Activated CD8-positive, alpha-beta T cell treated with anti-CD3 and anti-CD28 coated beads for 36 hours (primary cell): ENCODE results near the gene TBX4. TPM values are rescaled to one million over a fixed set of nuclear protein-coding genes. Genes with fewer than 3 reads are reported as not detected.

Experiments used
- ATAC-seq: fragments of 200-7000 bp; cut with Tn5 transposase; one replicate; pipeline ENCODE4 v1.10.0; 2021; ENCODE audit warnings: mild to moderate bottlenecking, moderate library complexity
- CTCF ChIA-PET: fragments of 350-600 bp; sonication (Branson Sonifier 250); formaldehyde crosslinking; loops from one replicate; lab custom pipeline; 2021; ENCODE audit warnings: antibody characterized with exemption; lab: Charles Lee
- POLR2A ChIA-PET: fragments of 350-600 bp; sonication (Branson Sonifier 250); formaldehyde crosslinking; loops from one replicate; lab custom pipeline; 2021; ENCODE audit warnings: antibody characterized with exemption; lab: Charles Lee
- DNase-seq: peaks from one replicate; pipeline ENCODE4 v3.0.0-alpha.2; 2020
- H3K27ac Mint-ChIP-seq: one replicate; pipeline ENCODE4 v1.8.0; 2021; ENCODE audit warnings: mild to moderate bottlenecking, mixed read lengths
- H3K27me3 Mint-ChIP-seq: one replicate; pipeline ENCODE4 v1.8.0; 2021; ENCODE audit warnings: mixed read lengths
- H3K36me3 Mint-ChIP-seq: one replicate; pipeline ENCODE4 v1.8.0; 2021; ENCODE audit warnings: low read depth, mixed read lengths
- H3K4me1 Mint-ChIP-seq: one replicate; pipeline ENCODE4 v1.8.0; 2021; ENCODE audit warnings: low read depth, mixed read lengths
- H3K4me3 Mint-ChIP-seq: one replicate; pipeline ENCODE4 v1.8.0; 2021; ENCODE audit warnings: mild to moderate bottlenecking, moderate library complexity, mixed read lengths
- H3K9me3 Mint-ChIP-seq: one replicate; pipeline ENCODE4 v1.8.0; 2021; ENCODE audit warnings: mixed read lengths
- CTCF ChIP-seq: fragments of 200-600 bp; IDR thresholded peaks from one replicate; pipeline ENCODE4 v1.8.0; 2022; ENCODE audit warnings: antibody characterized with exemption, mild to moderate bottlenecking
- intact Hi-C: fragments of 100-400 bp; cut with micrococcal nuclease; formaldehyde crosslinking; loops from one replicate; pipeline ENCODE4 v1.10.0; 2022
- total RNA-seq, 2 experiments: library from RNA; stranded (reverse); gene quantifications; one replicate each; pipeline ENCODE4 v1.2.3, GENCODE V29; 2021

Gene TBX4
- total RNA-seq, 2 experiments from 2014 or later = not detected

- intact Hi-C loops = loop anchor here (5.0 kb wide), 1 partner anchor 52 kb away; no protein-coding TSS in a partner anchor
- ATAC-seq = no peak
- H3K4me1 Mint-ChIP-seq = peaks cover 21% of the 10 kb centered on the region
- POLR2A ChIA-PET = no interaction called here
- no peak for DNase-seq
- H3K36me3 Mint-ChIP-seq = no peaks in the 10 kb centered on the region
- no peak for TF ChIP-seq CTCF
- H3K4me3 Mint-ChIP-seq = no peak overlapping the region
- H3K9me3 Mint-ChIP-seq = no peaks in the 10 kb centered on the region
- H3K27ac Mint-ChIP-seq = no peak overlapping the region
- CTCF ChIA-PET = interaction anchor here (0.7 kb wide), 1 partner anchor 12 kb away, joined by 3 read pairs; no protein-coding TSS in a partner anchor
- peaks cover 71% of the 10 kb centered on the region for H3K27me3 Mint-ChIP-seq
These were observed 2.4 kb downstream of the TBX4 start for GRCh38 chr17:61454381-61455323.

GRCh38 chr17:61455324-61456060 lies 3.3 kb downstream of the TBX4 start:
- ATAC-seq = no peak
- no peak overlapping the region for H3K27ac Mint-ChIP-seq
- ChIA-PET POLR2A (no interaction called here), CTCF (no interaction called here)
- intact Hi-C loops = no loop called here
- no peaks in the 10 kb centered on the region for H3K36me3 Mint-ChIP-seq
- H3K4me1 Mint-ChIP-seq = peaks cover 21% of the 10 kb centered on the region
- TF ChIP-seq CTCF = no peak
- H3K9me3 Mint-ChIP-seq = no peaks in the 10 kb centered on the region
- peaks cover 75% of the 10 kb centered on the region for H3K27me3 Mint-ChIP-seq
- no peak for DNase-seq
- no peak overlapping the region for H3K4me3 Mint-ChIP-seq

- H3K27me3 Mint-ChIP-seq = peaks cover 77% of the 10 kb centered on the region
- CTCF ChIA-PET = interaction anchor here (0.6 kb wide), 1 partner anchor 17 kb away, joined by 3 read pairs; no protein-coding TSS in a partner anchor
- POLR2A ChIA-PET = no interaction called here
- H3K36me3 Mint-ChIP-seq = no peaks in the 10 kb centered on the region
- H3K4me3 Mint-ChIP-seq = no peak overlapping the region
- H3K27ac Mint-ChIP-seq = no peak overlapping the region
- TF ChIP-seq CTCF = no peak
- no peaks in the 10 kb centered on the region for H3K9me3 Mint-ChIP-seq
- H3K4me1 Mint-ChIP-seq = peaks cover 27% of the 10 kb centered on the region
- DNase-seq (no peak), ATAC-seq (no peak)
- intact Hi-C loops = no loop called here
These were observed 3.9 kb downstream of the TBX4 start for GRCh38 chr17:61456061-61456681.

- H3K27me3 Mint-ChIP-seq = peaks cover 79% of the 10 kb centered on the region
- H3K36me3 Mint-ChIP-seq = no peaks in the 10 kb centered on the region
- no peaks in the 10 kb centered on the region for H3K9me3 Mint-ChIP-seq
- peak; percentile 27 for DNase-seq
- H3K27ac Mint-ChIP-seq = no peak overlapping the region
- no peak for TF ChIP-seq CTCF
- intact Hi-C loops = no loop called here
- H3K4me1 Mint-ChIP-seq = peaks cover 30% of the 10 kb centered on the region
- H3K4me3 Mint-ChIP-seq = peak overlapping the region; percentile 46
- POLR2A ChIA-PET = no interaction called here
- peak; percentile 34 for ATAC-seq
- CTCF ChIA-PET = interaction anchor here (0.6 kb wide), 1 partner anchor 17 kb away, joined by 3 read pairs; no protein-coding TSS in a partner anchor
These were observed 4.5 kb downstream of the TBX4 start for GRCh38 chr17:61456688-61457225.
